ENCODE measurements around the gene ERI3. TPM values are rescaled to one million over a fixed set of nuclear protein-coding genes. Genes with fewer than 3 reads are reported as not detected.

The ERI3 gene
- total and polyA plus RNA-seq, 2 donors (not counting 3 experiments of a cell fraction or from before 2014, with no cell fraction given) = 45.3 to 94.0 TPM

- intact Hi-C loops (cut with micrococcal nuclease) (no loop called here), dilution Hi-C loops (cut with MboI; ENCODE audit: extremely low pct_ligation_motif_present, low sequenced_read_pairs) (no loop called here)
- TF ChIP-seq POLR2A (IDR thresholded peaks at IDR 0.05; ENCODE audit: low read depth, low read length) (no peak), EZH2 (IDR thresholded peaks at IDR 0.05; ENCODE audit: borderline replicate concordance, low read depth, low read length, severe bottlenecking) (no peak), JUN (IDR thresholded peaks at IDR 0.05; ENCODE audit: borderline replicate concordance, insufficient read depth, insufficient read length, low read depth) (no peak), POLR2AphosphoS5 (IDR thresholded peaks at IDR 0.05; ENCODE audit: insufficient read depth, low read depth, low read length) (no peak), MAX (IDR thresholded peaks at IDR 0.05; ENCODE audit: insufficient read depth, insufficient read length) (no peak), GATA2 (IDR thresholded peaks at IDR 0.05; ENCODE audit: insufficient read depth, insufficient read length, low read depth, low read length) (no peak), FOS (IDR thresholded peaks at IDR 0.05; ENCODE audit: borderline replicate concordance, insufficient read depth, low read length) (no peak), MYC (IDR thresholded peaks at IDR 0.05; ENCODE audit: low read depth, low read length) (no peak)
- TF ChIP-seq, protein P1, sequence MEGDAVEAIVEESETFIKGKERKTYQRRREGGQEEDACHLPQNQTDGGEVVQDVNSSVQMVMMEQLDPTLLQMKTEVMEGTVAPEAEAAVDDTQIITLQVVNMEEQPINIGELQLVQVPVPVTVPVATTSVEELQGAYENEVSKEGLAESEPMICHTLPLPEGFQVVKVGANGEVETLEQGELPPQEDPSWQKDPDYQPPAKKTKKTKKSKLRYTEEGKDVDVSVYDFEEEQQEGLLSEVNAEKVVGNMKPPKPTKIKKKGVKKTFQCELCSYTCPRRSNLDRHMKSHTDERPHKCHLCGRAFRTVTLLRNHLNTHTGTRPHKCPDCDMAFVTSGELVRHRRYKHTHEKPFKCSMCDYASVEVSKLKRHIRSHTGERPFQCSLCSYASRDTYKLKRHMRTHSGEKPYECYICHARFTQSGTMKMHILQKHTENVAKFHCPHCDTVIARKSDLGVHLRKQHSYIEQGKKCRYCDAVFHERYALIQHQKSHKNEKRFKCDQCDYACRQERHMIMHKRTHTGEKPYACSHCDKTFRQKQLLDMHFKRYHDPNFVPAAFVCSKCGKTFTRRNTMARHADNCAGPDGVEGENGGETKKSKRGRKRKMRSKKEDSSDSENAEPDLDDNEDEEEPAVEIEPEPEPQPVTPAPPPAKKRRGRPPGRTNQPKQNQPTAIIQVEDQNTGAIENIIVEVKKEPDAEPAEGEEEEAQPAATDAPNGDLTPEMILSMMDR (IDR thresholded peaks at IDR 0.05; ENCODE audit: extremely low read depth in 1 of 2, insufficient read depth in 1 of 2, low read depth in 1 of 2, low read length in 2 of 2) = no peak
- H3K27ac ChIP-seq (ENCODE audit: insufficient read depth, low read depth, low read length) = no peak overlapping the region
- ChIA-PET POLR2A (no interaction called here), CTCF (interaction anchor here (1.0 kb wide), 1 partner anchor 107 kb away, joined by 3 read pairs; no protein-coding TSS in a partner anchor)
- no peaks in the 10 kb centered on the region for H3K4me1 ChIP-seq (ENCODE audit: control insufficient read depth, extremely low read depth, insufficient read depth, low read length)
- H3K27me3 ChIP-seq (ENCODE audit: control insufficient read depth in 2 of 2, insufficient read depth in 2 of 2, low read length in 2 of 2) = no peaks in the 10 kb centered on the region
- no peak overlapping the region for H3K9ac ChIP-seq (replicated peaks; ENCODE audit: extremely low read depth, insufficient read depth, low read length)
- H3K9me1 ChIP-seq (replicated peaks; ENCODE audit: control insufficient read depth, extremely low read depth, insufficient read depth, low read length) = no peaks in the 10 kb centered on the region
- H4K20me1 ChIP-seq (replicated peaks; ENCODE audit: control insufficient read depth, extremely low read depth, insufficient read depth, low read length) = peaks cover 5% of the 10 kb centered on the region
- H2AFZ ChIP-seq (ENCODE audit: low read depth, low read length) = no peak overlapping the region
- peaks cover 7% of the 10 kb centered on the region for H3K79me2 ChIP-seq (ENCODE audit: control insufficient read depth, insufficient read depth, low read length)
- no peak for FAIRE-seq
- no peaks in the 10 kb centered on the region for H3K9me3 ChIP-seq (replicated peaks; ENCODE audit: control insufficient read depth, insufficient read depth, low read length)
- no peaks in the 10 kb centered on the region for H3K36me3 ChIP-seq (ENCODE audit: control insufficient read depth in 2 of 2, extremely low read depth in 1 of 2, insufficient read depth in 2 of 2, low read length in 2 of 2)
- no peak overlapping the region for H3K4me3 ChIP-seq (replicated peaks in 1 of 3; ENCODE audit: insufficient read depth in 1 of 3, low read depth in 1 of 3, low read length in 3 of 3)
- no peak for DNase-seq (ENCODE audit: low read depth, low spot score)
- H3K4me2 ChIP-seq (ENCODE audit: insufficient read depth, low read length) = no peak overlapping the region
- no TSS peak for BruUV-seq (replicated peaks)
Measured at GRCh38 chr1:44345187-44345775, 9.8 kb downstream of the ERI3 start.

All from endothelial cell of umbilical vein (primary cell).